ENCODE measurements around the gene SPDYE18.
"Not testable (repeated sequence)": the region's sequence is repeated elsewhere in the genome, so short reads cannot be mapped to it uniquely, and the experiment has no call there.

SPDYE18 gene

DNA sequence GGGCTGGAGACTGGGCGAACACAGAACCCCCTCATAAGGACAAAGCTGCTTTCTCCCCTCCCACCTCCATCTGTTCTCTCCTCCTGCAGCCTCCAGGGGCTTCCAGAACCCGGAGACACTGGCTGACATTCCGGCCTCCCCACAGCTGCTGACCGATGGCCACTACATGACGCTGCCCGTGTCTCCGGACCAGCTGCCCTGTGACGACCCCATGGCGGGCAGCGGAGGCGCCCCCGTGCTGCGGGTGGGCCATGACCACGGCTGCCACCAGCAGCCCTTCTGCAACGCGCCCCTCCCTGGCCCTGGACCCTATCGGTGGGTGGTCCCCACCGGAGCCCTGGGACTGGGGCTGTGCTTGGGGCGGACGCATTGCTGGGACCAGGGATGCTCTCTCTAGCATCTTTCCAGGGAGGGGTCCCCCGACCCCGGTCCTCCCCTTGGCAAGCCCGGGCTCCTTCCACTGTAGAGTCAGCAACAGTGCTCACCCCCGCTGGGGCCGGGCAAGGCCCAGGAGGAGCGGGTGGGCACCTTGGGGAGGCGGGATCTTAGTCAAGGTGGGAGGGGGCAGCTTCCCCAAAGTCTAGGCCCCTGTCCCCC, 56.8 kb downstream of the SPDYE18 start:
- not testable (repeated sequence) for DNase-seq (ENCODE audit: low read depth)

DNA sequence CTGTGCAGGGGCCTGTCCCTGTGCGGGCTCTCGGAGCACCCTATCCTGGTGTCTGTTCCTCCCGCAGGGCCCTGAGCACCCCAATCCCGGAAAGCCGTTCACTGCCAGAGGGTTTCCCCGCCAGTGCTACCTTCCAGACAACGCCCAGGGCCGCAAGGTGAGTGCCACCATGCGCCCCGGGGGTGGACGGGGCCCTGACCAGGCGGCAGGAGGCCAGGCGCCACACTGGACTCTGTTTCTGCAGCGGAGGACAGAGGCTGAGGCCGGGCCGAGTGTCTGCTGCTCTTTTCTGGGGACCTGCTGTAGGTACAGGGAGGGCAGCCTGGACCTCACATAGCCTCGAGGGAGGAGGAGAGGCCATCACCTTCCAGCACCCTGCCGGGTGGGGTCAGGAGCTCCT, 58.2 kb downstream of the SPDYE18 start:
- DNase-seq (ENCODE audit: low read depth), result not testable (repeated sequence)

DNA sequence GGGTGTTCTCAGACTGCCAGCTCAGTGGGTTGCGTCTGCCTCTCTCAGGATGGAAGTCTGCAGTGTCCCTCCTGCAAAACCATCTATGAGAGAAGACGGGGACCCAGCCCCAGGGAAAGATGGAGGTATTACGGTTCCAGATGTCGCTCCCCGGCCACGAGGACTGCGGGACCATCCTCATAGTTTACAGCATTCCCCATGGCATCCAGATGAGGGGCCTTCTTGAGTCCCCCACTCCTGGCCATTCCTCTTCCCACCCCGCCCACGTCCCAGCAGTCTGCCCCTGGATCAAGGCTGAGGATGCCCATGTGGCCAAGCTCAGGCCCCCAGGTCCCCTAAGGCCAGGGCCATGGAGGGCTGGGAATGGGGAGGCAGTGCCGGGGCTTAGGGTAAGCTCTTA, 59.1 kb downstream of the SPDYE18 start:
- not testable (repeated sequence) for DNase-seq (ENCODE audit: low read depth)

DNA sequence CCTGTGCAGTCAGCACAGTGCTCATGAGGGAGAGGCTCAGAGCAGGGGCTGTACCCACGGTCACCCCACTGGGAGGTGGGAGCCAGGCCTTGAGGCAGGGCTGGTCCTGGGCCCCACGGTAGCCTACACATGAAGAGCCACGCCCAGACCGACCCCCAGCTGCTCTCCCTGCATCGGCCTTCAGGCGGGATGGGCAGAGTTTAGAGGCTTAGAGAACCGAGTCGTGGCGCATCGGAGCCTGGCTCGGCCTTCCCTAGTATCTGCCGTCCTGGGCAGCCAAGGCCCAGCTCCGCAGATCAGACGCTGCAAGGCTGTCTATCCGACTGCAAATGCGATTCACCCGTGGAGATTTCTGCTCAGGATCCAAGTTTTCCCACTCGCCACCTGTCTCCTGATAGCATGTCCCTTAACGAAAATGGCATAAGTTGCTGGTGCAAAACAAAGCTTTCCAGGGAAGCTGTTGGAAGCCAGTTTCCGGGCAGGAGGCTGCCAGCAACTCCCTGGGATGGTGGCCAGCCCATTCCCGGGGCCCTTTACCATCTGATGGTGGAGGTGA, 59.6 kb downstream of the SPDYE18 start:
- DNase-seq (ENCODE audit: low read depth), result not testable (repeated sequence)

DNA sequence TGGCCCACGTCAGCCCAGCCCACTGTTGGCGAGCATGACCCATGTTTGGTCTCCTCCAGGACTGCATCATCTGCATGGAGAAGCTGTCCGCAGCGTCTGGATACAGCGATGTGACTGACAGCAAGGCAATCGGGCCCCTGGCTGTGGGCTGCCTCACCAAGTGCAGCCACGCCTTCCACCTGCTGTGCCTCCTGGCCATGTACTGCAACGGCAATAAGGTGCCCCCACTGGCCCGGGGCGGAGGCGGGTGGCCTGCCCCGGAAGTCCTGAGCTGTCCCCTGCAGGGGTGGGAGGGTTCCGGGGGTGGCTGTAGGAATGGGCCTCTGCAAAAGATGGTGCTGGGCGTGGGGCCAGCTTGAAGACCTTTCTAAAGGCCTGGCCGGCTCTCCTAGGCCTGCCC, 60.3 kb downstream of the SPDYE18 start:
- not testable (repeated sequence) for DNase-seq (ENCODE audit: low read depth)
